Heart right ventricle (tissue), 16 donors: ENCODE measurements around the gene ELMO3. TPM values are rescaled to one million over a fixed set of nuclear protein-coding genes. Genes with fewer than 3 reads are reported as not detected.

Experiments
- ATAC-seq, 8 donors: fragments of 200-7000 bp; cut with Tn5 transposase; one replicate each; pipeline ENCODE4 v1.9.1; 2020; ENCODE audit warnings: mild to moderate bottlenecking in 8 of 8, moderate library complexity in 8 of 8, moderate number of reproducible peaks in 1 of 8
- DNase-seq, 2 donors: peaks; one replicate each; pipeline ENCODE4 v3.0.0-alpha.2; 2020
- H3K27ac ChIP-seq, 10 donors: fragments of 200-600 bp; sonication (generic) in 2 of 10; one replicate each; pipeline versions ENCODE4 v1.5.0 to v1.8.0; 2020 to 2022; ENCODE audit warnings: mild to moderate bottlenecking in 3 of 10
- H3K27me3 ChIP-seq, 7 donors: fragments of 200-600 bp; one replicate each; pipeline ENCODE4 v1.8.0; 2021 to 2022; ENCODE audit warnings: mild to moderate bottlenecking in 2 of 7
- H3K36me3 ChIP-seq, 9 donors: fragments of 200-600 bp; sonication (generic) in 1 of 9; one replicate each; pipeline versions ENCODE4 v1.5.0 to v1.8.0; 2020 to 2022; ENCODE audit warnings: mild to moderate bottlenecking in 2 of 9
- H3K4me1 ChIP-seq, 9 donors: fragments of 200-600 bp; sonication (generic) in 1 of 9; one replicate each; pipeline versions ENCODE4 v1.5.0 to v1.8.0; 2020 to 2022; ENCODE audit warnings: mild to moderate bottlenecking in 4 of 9
- H3K4me3 ChIP-seq, 10 donors: fragments of 200-600 bp; sonication (generic) in 2 of 10; one replicate each; pipeline versions ENCODE4 v1.5.0 to v1.8.0; 2020 to 2022; ENCODE audit warnings: mild to moderate bottlenecking in 7 of 10, moderate library complexity in 2 of 10
- H3K9me3 ChIP-seq, 11 donors: fragments of 200-600 bp in 10 of 11; sonication (generic) in 2 of 11; one replicate each; pipeline versions ENCODE4 v1.5.0 to v1.8.0; 2013 to 2022; ENCODE audit warnings: mild to moderate bottlenecking in 2 of 11, control low read depth in 1 of 11, moderate library complexity in 1 of 11
- WGBS, 2 donors: extraction: QIAGEN DNeasy Blood & Tissue Kit; methylation state at CpG; one replicate each; pipeline ENCODE4 v1.1.7; 2013; ENCODE audit warnings: inconsistent platforms in 1 of 2; 5-methylcytosine and 5-hydroxymethylcytosine counted together
- intact Hi-C, 10 donors: fragments of 100-400 bp; cut with DNase I; formaldehyde crosslinking; loops; one replicate each; pipeline versions ENCODE4 v1.11.1 to v1.14.2; 2022
- polyA plus RNA-seq, 2 donors: library from polyadenylated mRNA; stranded (reverse); fragments of 200-250 nt; gene quantifications; one replicate each; pipeline ENCODE4 v1.2.3, GENCODE V29; 2013
- total RNA-seq, 10 donors: library from RNA; stranded (reverse); fragmentation: NEBNext Ultra II Directional in 3 of 10; extraction: Animal tissue kit (Norgen Biotek cat#: 25700) in 3 of 10; gene quantifications; one replicate each; pipeline versions ENCODE4 v1.2.1 to v1.2.4, GENCODE V29; 2021 to 2023
- TF ChIP-seq, protein P1 (sequence below), 9 donors: fragments of 200-600 bp; sonication (generic) in 2 of 9; IDR thresholded peaks; one replicate each; pipeline versions ENCODE4 v1.5.0 to v1.8.0; 2021 to 2022; ENCODE audit warnings: antibody characterized with exemption in 9 of 9, mild to moderate bottlenecking in 5 of 9, moderate library complexity in 1 of 9
- donor health status: Arrhythmogenic right ventricular cardiomyopathy.
- donor health status: ischemic (EF 13 %, LVEDD 7.1; RV severe dilation, severe dysfunction).
- donor health status: healthy with polysubstance abuse.
- donor health status: DM: no; HTN: yes; CAD: no.
- donor health status: DM: no; HTN: no; CAD: no.
- donor health status: ischemic (EF 25% LVEDD 6.9; RV normal size, moderate dysfunction).
- donor health status: ischemic (EF 25% LVEDD 5.7; RV mildly dilated, moderate dysfunction).
- donor health status: healthy.
- donor health status: DM: yes; HTN: yes; CAD: no.
- donor health status: Ischemic cardiomyopathy.
- donor health status: ischemic (EF 35%, LVEDD 5.7; RV mildly dilated, moderate dysfunction).
- donor health status: nonischemic (EF 11% LVEDD 7.7; RV severe dilation, severe dysfunction).
- donor health status: DM: yes; HTN: yes; CAD: no.
- donor health status: PGD.
- donor health status: ischemic (EF 29% LVEDD 5.4; RV normal size, mild dysfunction).
- donor health status: nonischemic (EF 23%, LVEDD 6.1; RV moderate dilation, normal function).

ELMO3 gene
- total and polyA plus RNA-seq, 12 donors, result 0.19 to 1.9 (median 0.46) TPM

DNA sequence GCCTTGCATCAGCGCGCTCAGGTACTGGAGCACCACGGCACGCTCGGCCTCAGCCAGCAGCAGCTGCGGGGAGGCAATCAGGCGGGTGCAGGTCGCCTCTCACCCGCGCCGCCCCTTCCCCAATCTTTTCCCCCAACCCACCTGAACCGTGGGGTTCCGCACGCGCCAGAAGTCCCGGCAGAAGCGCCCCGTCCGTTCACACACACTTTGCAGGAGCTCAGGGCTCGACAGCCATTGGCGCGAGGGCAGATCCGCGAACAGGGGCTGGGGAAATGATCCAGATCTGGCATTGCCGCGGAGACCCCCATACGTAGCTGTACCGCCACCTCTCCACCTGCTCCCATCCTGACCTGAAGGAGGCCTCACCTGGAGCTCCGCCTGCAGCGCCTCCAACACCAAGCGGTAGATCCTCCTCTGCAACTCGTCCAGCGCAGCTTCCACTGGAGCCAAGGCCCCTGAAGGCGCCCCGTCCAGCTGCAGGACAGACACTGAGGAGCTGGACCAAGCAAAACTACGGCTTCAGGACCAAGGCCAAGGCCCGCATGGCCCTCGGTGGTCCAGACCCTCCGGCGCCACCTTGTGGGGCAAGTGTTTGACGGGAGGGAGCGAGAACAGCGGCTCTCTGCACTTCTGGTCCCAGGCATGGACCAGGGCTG lies 13.8 kb upstream of the ELMO3 start:
- Histone ChIP-seq H3K36me3 (peaks cover 0 to under 1% (median 0%) of the 10 kb centered on the region in 9 donors), H3K4me3 (peak overlapping the region in 9 of 10 donors; percentile 57 to 84 (median 73)), H3K27ac (peak overlapping the region in 4 of 10 donors; percentile 12 to 97 (median 59)), H3K4me1 (peaks cover 12 to 48% (median 29%) of the 10 kb centered on the region in 9 donors), H3K9me3 (no peaks in the 10 kb centered on the region), H3K27me3 (peaks cover 0 to 3% (median 0%) of the 10 kb centered on the region in 7 donors)
- ATAC-seq (peak; percentile 47 to 74 (median 59)), DNase-seq (peak; percentile 93)
- WGBS, 2 donors, result 12 to 21% methylated on average over 38 to 43 of the region's 43 CpGs
- TF ChIP-seq, protein P1, sequence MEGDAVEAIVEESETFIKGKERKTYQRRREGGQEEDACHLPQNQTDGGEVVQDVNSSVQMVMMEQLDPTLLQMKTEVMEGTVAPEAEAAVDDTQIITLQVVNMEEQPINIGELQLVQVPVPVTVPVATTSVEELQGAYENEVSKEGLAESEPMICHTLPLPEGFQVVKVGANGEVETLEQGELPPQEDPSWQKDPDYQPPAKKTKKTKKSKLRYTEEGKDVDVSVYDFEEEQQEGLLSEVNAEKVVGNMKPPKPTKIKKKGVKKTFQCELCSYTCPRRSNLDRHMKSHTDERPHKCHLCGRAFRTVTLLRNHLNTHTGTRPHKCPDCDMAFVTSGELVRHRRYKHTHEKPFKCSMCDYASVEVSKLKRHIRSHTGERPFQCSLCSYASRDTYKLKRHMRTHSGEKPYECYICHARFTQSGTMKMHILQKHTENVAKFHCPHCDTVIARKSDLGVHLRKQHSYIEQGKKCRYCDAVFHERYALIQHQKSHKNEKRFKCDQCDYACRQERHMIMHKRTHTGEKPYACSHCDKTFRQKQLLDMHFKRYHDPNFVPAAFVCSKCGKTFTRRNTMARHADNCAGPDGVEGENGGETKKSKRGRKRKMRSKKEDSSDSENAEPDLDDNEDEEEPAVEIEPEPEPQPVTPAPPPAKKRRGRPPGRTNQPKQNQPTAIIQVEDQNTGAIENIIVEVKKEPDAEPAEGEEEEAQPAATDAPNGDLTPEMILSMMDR (IDR thresholded peaks at IDR 0.05), result peak; percentile 75 to 92 (median 87)
- intact Hi-C loops, result loop anchor here in 9 of 10 donors (1.0 to 10.0 kb wide), 9 partner anchors 30 to 230 kb away; partner anchors contain the start of genes B3GNT9 (in 2 of the 9), FHOD1 (in 1 of the 9) and SLC9A5 (in 1 of the 9)

- WGBS, 2 donors, result 10 to 11% methylated on average over 12 of the region's 12 CpGs
- Histone ChIP-seq H3K27ac (peak overlapping the region in 3 of 10 donors; percentile 12 to 29 (median 13)), H3K4me3 (peak overlapping the region in 8 of 10 donors; percentile 10 to 84 (median 75)), H3K4me1 (peaks cover 12 to 48% (median 32%) of the 10 kb centered on the region in 9 donors), H3K36me3 (no peaks in the 10 kb centered on the region), H3K9me3 (no peaks in the 10 kb centered on the region), H3K27me3 (peaks cover 0 to 3% (median 0%) of the 10 kb centered on the region in 7 donors)
- no peak for DNase-seq
- TF ChIP-seq, protein P1 (IDR thresholded peaks at IDR 0.05), result peak in 2 of 9 donors; percentile 5 to 9
- intact Hi-C loops, result loop anchor here in 9 of 10 donors (1.0 to 10.0 kb wide), 8 partner anchors 30 to 231 kb away; partner anchors contain the start of gene B3GNT9 (in 2 of the 9)
- no peak for ATAC-seq
Observed at GRCh38 chr16:67185651-67186134, 13.2 kb upstream of the ELMO3 start.

GRCh38 chr16:67186550-67186950 lies 12.4 kb upstream of the ELMO3 start:
- intact Hi-C loops, result loop anchor here in 6 of 10 donors (5.0 to 10.0 kb wide), 3 partner anchors 34 to 232 kb away; partner anchors contain the start of gene B3GNT9 (in 1 of the 6)
- DNase-seq (no peak), ATAC-seq (no peak)
- TF ChIP-seq, protein P1 (IDR thresholded peaks at IDR 0.05), result no peak
- no peaks in the 10 kb centered on the region for H3K9me3 ChIP-seq
- peaks cover 0 to 3% (median 0%) of the 10 kb centered on the region in 7 donors for H3K27me3 ChIP-seq
- peaks cover 17 to 52% (median 41%) of the 10 kb centered on the region in 9 donors for H3K4me1 ChIP-seq
- no peaks in the 10 kb centered on the region for H3K36me3 ChIP-seq
- 45 to 57% methylated on average over 5 of the region's 5 CpGs for WGBS, 2 donors
- no peak overlapping the region for H3K4me3 ChIP-seq
- no peak overlapping the region for H3K27ac ChIP-seq

- 87 to 90% methylated on average over 26 of the region's 26 CpGs for WGBS, 2 donors
- no peak overlapping the region for H3K27ac ChIP-seq
- TF ChIP-seq, protein P1 (IDR thresholded peaks at IDR 0.05), result no peak
- peaks cover 0 to 3% (median 0%) of the 10 kb centered on the region in 7 donors for H3K27me3 ChIP-seq
- intact Hi-C loops, result loop anchor here in 6 of 10 donors (5.0 to 10.0 kb wide), 3 partner anchors 35 to 233 kb away; partner anchors contain the start of gene B3GNT9 (in 1 of the 6)
- no peak for DNase-seq
- H3K4me3 ChIP-seq, result no peak overlapping the region
- no peaks in the 10 kb centered on the region for H3K36me3 ChIP-seq
- no peak for ATAC-seq
- H3K4me1 ChIP-seq, result peaks cover 18 to 52% (median 43%) of the 10 kb centered on the region in 9 donors
- H3K9me3 ChIP-seq, result no peaks in the 10 kb centered on the region
Observed at GRCh38 chr16:67187175-67187890, 11.6 kb upstream of the ELMO3 start.
